GM23338 (cell line): ENCODE measurements around the gene DNAJC16. TPM values are rescaled to one million over a fixed set of nuclear protein-coding genes. Genes with fewer than 3 reads are reported as not detected.

Experiments
- ATAC-seq: fragments of 200-7000 bp; cut with Tn5 transposase; 3 replicates; pipeline ENCODE4 v1.9.1; 2020
- DNase-seq: peaks from one replicate; pipeline ENCODE4 v3.0.0-alpha.2; 2015; ENCODE audit warnings: low spot score
- H2AFZ ChIP-seq: fragments of 200-600 bp; sonication (generic); 2 replicates; pipeline ENCODE4 v1.8.0; 2016; ENCODE audit warnings: antibody characterized with exemption, mild to moderate bottlenecking, moderate library complexity
- H3F3A ChIP-seq: fragments of 200-600 bp; sonication (generic); replicated peaks from 2 replicates; pipeline ENCODE4 v1.8.0; 2017; ENCODE audit warnings: antibody characterized with exemption, mixed run types, low read depth
- H3K27ac ChIP-seq: fragments of 200-600 bp; sonication (generic); 2 replicates; pipeline ENCODE4 v1.6.1; 2016; ENCODE audit warnings: low read depth
- H3K27me3 ChIP-seq: fragments of 200-600 bp; sonication (generic); 2 replicates; pipeline ENCODE4 v1.8.0; 2016; ENCODE audit warnings: mild to moderate bottlenecking, mixed run types, moderate library complexity; ENCODE audit not compliant: insufficient read depth
- H3K36me3 ChIP-seq: fragments of 200-600 bp; sonication (generic); 2 replicates; pipeline ENCODE4 v1.8.0; 2016; ENCODE audit warnings: mild to moderate bottlenecking; ENCODE audit not compliant: insufficient read depth
- H3K4me1 ChIP-seq: fragments of 200-600 bp; sonication (generic); 2 replicates; pipeline ENCODE4 v1.8.0; 2016; ENCODE audit warnings: mild to moderate bottlenecking, moderate library complexity; ENCODE audit not compliant: insufficient read depth
- H3K4me2 ChIP-seq: fragments of 200-600 bp; sonication (generic); 2 replicates; pipeline ENCODE4 v1.7.1; 2017; ENCODE audit warnings: mixed run types
- H3K4me3 ChIP-seq: fragments of 200-600 bp; sonication (generic); 2 replicates; pipeline ENCODE4 v1.6.1; 2016; ENCODE audit warnings: mixed run types
- H3K79me2 ChIP-seq: fragments of 200-600 bp; sonication (generic); replicated peaks from 2 replicates; pipeline ENCODE4 v1.8.0; 2017; ENCODE audit warnings: mild to moderate bottlenecking; ENCODE audit not compliant: insufficient read depth
- H3K9me2 ChIP-seq: fragments of 200-600 bp; sonication (generic); 2 replicates; pipeline ENCODE4 v1.8.0; 2017; ENCODE audit not compliant: insufficient read depth
- H4K20me1 ChIP-seq: fragments of 200-600 bp; sonication (generic); replicated peaks from 2 replicates; pipeline ENCODE4 v1.8.0; 2017; ENCODE audit warnings: mild to moderate bottlenecking; ENCODE audit not compliant: insufficient read depth
- H3K27ac Mint-ChIP-seq: 2 replicates; pipeline ENCODE4 v1.8.0; 2020; ENCODE audit warnings: inconsistent platforms, mild to moderate bottlenecking, moderate library complexity, mixed read lengths
- H3K27me3 Mint-ChIP-seq: 3 replicates; pipeline ENCODE4 v1.8.0; 2022; ENCODE audit warnings: low read depth, mild to moderate bottlenecking, moderate library complexity, mixed read lengths, inconsistent platforms; ENCODE audit not compliant: insufficient read depth, poor library complexity
- H3K36me3 Mint-ChIP-seq: 3 replicates; pipeline ENCODE4 v1.8.0; 2021; ENCODE audit warnings: low read depth, mild to moderate bottlenecking, inconsistent platforms, moderate library complexity, mixed read lengths
- H3K4me1 Mint-ChIP-seq: 3 replicates; pipeline ENCODE4 v1.8.0; 2020; ENCODE audit warnings: mild to moderate bottlenecking, inconsistent platforms, mixed read lengths
- H3K4me3 Mint-ChIP-seq: 3 replicates; pipeline ENCODE4 v1.8.0; 2021; ENCODE audit warnings: moderate library complexity, mild to moderate bottlenecking, inconsistent platforms, mixed read lengths
- H3K9me3 Mint-ChIP-seq: 3 replicates; pipeline ENCODE4 v1.8.0; 2020; ENCODE audit warnings: moderate library complexity, mild to moderate bottlenecking, inconsistent platforms, mixed read lengths
- CREB1 ChIP-seq: fragments of 250-450 bp; sonication (Bioruptor Pico); IDR thresholded peaks from 2 replicates; pipeline ENCODE4 v1.5.0; 2020; ENCODE audit warnings: low read depth, mild to moderate bottlenecking, moderate library complexity
- EZH2 ChIP-seq: fragments of 200-600 bp; sonication (generic); IDR thresholded peaks from one replicate; pipeline ENCODE4 v1.8.0; 2017; ENCODE audit warnings: antibody characterized with exemption, mild to moderate bottlenecking, low read depth; ENCODE audit not compliant: unreplicated experiment
- EZH2phosphoT487 ChIP-seq: fragments of 200-600 bp; sonication (generic); IDR thresholded peaks from one replicate; pipeline ENCODE4 v1.8.1; 2018; ENCODE audit warnings: antibody characterized with exemption; ENCODE audit not compliant: unreplicated experiment
- POLR2AphosphoS5 ChIP-seq: IDR thresholded peaks from 2 replicates; pipeline ENCODE4 v1.6.1; 2016; ENCODE audit warnings: antibody characterized with exemption, low read depth
- ZNF114 ChIP-seq: fragments of 250-450 bp; sonication (Bioruptor Pico); IDR thresholded peaks from 2 replicates; pipeline ENCODE4 v1.5.0; 2020; ENCODE audit warnings: mild to moderate bottlenecking, moderate library complexity
- polyA plus RNA-seq: library from polyadenylated mRNA; unstranded; fragments of >200 nt; fragmentation: Nextera tagmentation; extraction: Ambion mirVana; gene quantifications from 2 replicates; pipeline ENCODE4 v1.2.1, GENCODE V29; 2016
- total RNA-seq: library from RNA; depleted of rRNA; stranded (reverse); fragments of >200 nt; shearing (Covaris generic); gene quantifications from 2 replicates; pipeline ENCODE4 v1.2.3, GENCODE V29; 2014
- TF ChIP-seq, protein P1 (sequence below): fragments of 250-450 bp; sonication (Bioruptor Pico); IDR thresholded peaks from 2 replicates; pipeline ENCODE4 v1.5.0; 2020; ENCODE audit warnings: mild to moderate bottlenecking, moderate library complexity
- TF ChIP-seq, protein P2 (sequence below): IDR thresholded peaks from one replicate; pipeline ENCODE4 v1.6.1; 2018; ENCODE audit warnings: antibody characterized with exemption; ENCODE audit not compliant: unreplicated experiment
- TF ChIP-seq, protein P3 (sequence below): IDR thresholded peaks from 2 replicates; pipeline ENCODE4 v1.6.1; 2016; ENCODE audit warnings: antibody characterized with exemption

The DNAJC16 gene
- total and polyA plus RNA-seq, 2 experiments from 2014 or later: 6.3 to 18.0 TPM

DNA sequence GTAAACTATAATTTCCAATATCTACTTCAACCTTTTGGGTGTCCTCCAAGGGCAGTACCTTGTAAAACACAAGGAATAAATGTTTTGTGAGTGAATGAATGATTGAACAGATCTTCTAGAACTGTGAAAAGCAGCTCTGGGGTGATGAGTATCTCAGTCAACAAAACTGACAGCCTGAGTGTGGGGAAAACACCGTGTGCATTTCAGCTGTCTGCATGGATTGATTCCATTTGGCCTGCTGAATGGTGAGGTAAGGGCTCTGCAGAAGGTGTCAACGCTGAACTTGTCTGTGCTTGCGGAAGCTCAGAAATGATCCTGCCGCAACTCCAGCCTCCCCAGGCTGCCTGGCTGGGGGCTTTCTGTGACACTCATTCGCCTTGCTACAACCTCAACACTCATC is 65.6 kb downstream of the DNAJC16 start:
- H3K4me2 ChIP-seq: no peak overlapping the region
- no peak overlapping the region for H3K27ac ChIP-seq
- no peak for TF ChIP-seq POLR2AphosphoS5
- TF ChIP-seq EZH2phosphoT487: no peak
- TF ChIP-seq EZH2: no peak
- H3K36me3 Mint-ChIP-seq: peaks cover 9% of the 10 kb centered on the region; the same call in 2 of the 3 replicates
- H3K9me3 Mint-ChIP-seq: no peaks in the 10 kb centered on the region
- H3K4me1 ChIP-seq: no peaks in the 10 kb centered on the region
- H3K4me3 ChIP-seq: no peak overlapping the region
- no peaks in the 10 kb centered on the region for H3K36me3 ChIP-seq
- no peaks in the 10 kb centered on the region for H3K27me3 ChIP-seq
- no peak overlapping the region for H3K4me3 Mint-ChIP-seq
- H3K9me2 ChIP-seq: no peaks in the 10 kb centered on the region
- H3K79me2 ChIP-seq: no peaks in the 10 kb centered on the region
- no peaks in the 10 kb centered on the region for H3F3A ChIP-seq
- H3K27ac Mint-ChIP-seq: no peak overlapping the region
- ATAC-seq: no peak
- DNase-seq: no peak
- no peaks in the 10 kb centered on the region for H4K20me1 ChIP-seq
- H3K4me1 Mint-ChIP-seq: peaks cover 14% of the 10 kb centered on the region; the same call in 2 of the 3 replicates
- no peak overlapping the region for H2AFZ ChIP-seq
- H3K27me3 Mint-ChIP-seq: peaks cover 4% of the 10 kb centered on the region

DNA sequence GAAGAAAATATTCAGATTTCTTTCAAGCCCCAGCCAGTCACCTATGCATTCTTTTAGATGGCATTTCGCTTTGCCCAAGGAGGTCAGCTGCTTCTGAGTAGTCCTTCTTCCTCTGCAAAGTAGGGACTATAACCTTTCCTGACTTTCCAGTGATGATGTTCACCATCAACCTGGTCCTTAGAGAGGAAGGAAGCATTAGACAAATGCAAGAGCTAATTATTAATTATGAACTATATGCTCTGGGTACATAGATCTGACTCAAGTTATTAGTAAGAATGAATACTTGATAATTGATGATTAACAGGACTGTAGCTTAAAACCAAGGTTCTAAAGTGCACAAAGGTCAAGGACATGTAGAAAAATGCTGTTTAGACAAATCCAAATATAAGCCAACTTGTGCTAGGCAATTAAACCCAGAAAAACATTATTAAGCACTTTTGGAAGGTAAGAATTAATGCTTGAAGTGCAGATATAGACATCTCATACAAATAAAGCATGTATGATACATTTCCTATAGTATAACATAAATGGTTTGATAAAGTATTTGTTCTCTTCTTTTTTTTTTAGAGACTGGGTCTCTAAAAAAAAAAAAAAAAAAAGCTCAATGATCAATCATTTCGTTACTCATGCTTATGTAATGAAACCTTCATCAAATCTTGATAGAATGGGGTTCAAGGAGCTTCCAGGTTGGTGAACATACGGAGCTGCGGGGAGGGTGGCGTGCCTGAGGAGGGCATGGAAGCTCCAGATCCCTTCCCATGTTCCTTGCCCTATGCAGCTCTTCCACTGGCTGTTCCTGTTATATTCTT is 69.4 kb downstream of the DNAJC16 start:
- DNase-seq: no peak
- H3K27ac Mint-ChIP-seq: no peak overlapping the region
- Histone ChIP-seq H3F3A (no peaks in the 10 kb centered on the region), H3K27ac (no peak overlapping the region), H3K36me3 (no peaks in the 10 kb centered on the region), H3K79me2 (no peaks in the 10 kb centered on the region), H3K4me2 (no peak overlapping the region), H3K27me3 (no peaks in the 10 kb centered on the region), H3K4me1 (no peaks in the 10 kb centered on the region), H2AFZ (0 out of 2 replicates have a peak overlapping the region, but pooled peaks have one; percentile 66), H3K9me2 (no peaks in the 10 kb centered on the region), H3K4me3 (no peak overlapping the region), H4K20me1 (no peaks in the 10 kb centered on the region)
- ATAC-seq: no peak
- H3K4me1 Mint-ChIP-seq: peaks cover 14% of the 10 kb centered on the region; the same call in 2 of the 3 replicates
- H3K36me3 Mint-ChIP-seq: no peaks in the 10 kb centered on the region
- no peaks in the 10 kb centered on the region for H3K9me3 Mint-ChIP-seq
- H3K27me3 Mint-ChIP-seq: peaks cover 4% of the 10 kb centered on the region
- H3K4me3 Mint-ChIP-seq: no peak overlapping the region; the same call in 2 of the 3 replicates
- TF ChIP-seq, protein P1, sequence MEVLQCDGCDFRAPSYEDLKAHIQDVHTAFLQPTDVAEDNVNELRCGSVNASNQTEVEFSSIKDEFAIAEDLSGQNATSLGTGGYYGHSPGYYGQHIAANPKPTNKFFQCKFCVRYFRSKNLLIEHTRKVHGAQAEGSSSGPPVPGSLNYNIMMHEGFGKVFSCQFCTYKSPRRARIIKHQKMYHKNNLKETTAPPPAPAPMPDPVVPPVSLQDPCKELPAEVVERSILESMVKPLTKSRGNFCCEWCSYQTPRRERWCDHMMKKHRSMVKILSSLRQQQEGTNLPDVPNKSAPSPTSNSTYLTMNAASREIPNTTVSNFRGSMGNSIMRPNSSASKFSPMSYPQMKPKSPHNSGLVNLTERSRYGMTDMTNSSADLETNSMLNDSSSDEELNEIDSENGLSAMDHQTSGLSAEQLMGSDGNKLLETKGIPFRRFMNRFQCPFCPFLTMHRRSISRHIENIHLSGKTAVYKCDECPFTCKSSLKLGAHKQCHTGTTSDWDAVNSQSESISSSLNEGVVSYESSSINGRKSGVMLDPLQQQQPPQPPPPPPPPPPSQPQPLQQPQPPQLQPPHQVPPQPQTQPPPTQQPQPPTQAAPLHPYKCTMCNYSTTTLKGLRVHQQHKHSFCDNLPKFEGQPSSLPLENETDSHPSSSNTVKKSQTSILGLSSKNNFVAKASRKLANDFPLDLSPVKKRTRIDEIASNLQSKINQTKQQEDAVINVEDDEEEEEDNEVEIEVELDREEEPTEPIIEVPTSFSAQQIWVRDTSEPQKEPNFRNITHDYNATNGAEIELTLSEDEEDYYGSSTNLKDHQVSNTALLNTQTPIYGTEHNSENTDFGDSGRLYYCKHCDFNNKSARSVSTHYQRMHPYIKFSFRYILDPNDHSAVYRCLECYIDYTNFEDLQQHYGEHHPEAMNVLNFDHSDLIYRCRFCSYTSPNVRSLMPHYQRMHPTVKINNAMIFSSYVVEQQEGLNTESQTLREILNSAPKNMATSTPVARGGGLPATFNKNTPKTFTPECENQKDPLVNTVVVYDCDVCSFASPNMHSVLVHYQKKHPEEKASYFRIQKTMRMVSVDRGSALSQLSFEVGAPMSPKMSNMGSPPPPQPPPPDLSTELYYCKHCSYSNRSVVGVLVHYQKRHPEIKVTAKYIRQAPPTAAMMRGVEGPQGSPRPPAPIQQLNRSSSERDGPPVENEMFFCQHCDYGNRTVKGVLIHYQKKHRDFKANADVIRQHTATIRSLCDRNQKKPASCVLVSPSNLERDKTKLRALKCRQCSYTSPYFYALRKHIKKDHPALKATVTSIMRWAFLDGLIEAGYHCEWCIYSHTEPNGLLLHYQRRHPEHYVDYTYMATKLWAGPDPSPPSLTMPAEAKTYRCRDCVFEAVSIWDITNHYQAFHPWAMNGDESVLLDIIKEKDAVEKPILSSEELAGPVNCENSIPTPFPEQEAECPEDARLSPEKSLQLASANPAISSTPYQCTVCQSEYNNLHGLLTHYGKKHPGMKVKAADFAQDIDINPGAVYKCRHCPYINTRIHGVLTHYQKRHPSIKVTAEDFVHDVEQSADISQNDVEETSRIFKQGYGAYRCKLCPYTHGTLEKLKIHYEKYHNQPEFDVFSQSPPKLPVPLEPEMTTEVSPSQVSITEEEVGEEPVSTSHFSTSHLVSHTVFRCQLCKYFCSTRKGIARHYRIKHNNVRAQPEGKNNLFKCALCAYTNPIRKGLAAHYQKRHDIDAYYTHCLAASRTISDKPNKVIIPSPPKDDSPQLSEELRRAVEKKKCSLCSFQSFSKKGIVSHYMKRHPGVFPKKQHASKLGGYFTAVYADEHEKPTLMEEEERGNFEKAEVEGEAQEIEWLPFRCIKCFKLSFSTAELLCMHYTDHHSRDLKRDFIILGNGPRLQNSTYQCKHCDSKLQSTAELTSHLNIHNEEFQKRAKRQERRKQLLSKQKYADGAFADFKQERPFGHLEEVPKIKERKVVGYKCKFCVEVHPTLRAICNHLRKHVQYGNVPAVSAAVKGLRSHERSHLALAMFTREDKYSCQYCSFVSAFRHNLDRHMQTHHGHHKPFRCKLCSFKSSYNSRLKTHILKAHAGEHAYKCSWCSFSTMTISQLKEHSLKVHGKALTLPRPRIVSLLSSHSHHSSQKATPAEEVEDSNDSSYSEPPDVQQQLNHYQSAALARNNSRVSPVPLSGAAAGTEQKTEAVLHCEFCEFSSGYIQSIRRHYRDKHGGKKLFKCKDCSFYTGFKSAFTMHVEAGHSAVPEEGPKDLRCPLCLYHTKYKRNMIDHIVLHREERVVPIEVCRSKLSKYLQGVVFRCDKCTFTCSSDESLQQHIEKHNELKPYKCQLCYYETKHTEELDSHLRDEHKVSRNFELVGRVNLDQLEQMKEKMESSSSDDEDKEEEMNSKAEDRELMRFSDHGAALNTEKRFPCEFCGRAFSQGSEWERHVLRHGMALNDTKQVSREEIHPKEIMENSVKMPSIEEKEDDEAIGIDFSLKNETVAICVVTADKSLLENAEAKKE (CRISPR knock-in tag): no peak
- TF ChIP-seq EZH2: no peak
- no peak for TF ChIP-seq CREB1 (CRISPR knock-in tag)
- TF ChIP-seq ZNF114 (CRISPR knock-in tag): no peak
- TF ChIP-seq, protein P2, sequence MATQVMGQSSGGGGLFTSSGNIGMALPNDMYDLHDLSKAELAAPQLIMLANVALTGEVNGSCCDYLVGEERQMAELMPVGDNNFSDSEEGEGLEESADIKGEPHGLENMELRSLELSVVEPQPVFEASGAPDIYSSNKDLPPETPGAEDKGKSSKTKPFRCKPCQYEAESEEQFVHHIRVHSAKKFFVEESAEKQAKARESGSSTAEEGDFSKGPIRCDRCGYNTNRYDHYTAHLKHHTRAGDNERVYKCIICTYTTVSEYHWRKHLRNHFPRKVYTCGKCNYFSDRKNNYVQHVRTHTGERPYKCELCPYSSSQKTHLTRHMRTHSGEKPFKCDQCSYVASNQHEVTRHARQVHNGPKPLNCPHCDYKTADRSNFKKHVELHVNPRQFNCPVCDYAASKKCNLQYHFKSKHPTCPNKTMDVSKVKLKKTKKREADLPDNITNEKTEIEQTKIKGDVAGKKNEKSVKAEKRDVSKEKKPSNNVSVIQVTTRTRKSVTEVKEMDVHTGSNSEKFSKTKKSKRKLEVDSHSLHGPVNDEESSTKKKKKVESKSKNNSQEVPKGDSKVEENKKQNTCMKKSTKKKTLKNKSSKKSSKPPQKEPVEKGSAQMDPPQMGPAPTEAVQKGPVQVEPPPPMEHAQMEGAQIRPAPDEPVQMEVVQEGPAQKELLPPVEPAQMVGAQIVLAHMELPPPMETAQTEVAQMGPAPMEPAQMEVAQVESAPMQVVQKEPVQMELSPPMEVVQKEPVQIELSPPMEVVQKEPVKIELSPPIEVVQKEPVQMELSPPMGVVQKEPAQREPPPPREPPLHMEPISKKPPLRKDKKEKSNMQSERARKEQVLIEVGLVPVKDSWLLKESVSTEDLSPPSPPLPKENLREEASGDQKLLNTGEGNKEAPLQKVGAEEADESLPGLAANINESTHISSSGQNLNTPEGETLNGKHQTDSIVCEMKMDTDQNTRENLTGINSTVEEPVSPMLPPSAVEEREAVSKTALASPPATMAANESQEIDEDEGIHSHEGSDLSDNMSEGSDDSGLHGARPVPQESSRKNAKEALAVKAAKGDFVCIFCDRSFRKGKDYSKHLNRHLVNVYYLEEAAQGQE: no peak
- TF ChIP-seq, protein P3, sequence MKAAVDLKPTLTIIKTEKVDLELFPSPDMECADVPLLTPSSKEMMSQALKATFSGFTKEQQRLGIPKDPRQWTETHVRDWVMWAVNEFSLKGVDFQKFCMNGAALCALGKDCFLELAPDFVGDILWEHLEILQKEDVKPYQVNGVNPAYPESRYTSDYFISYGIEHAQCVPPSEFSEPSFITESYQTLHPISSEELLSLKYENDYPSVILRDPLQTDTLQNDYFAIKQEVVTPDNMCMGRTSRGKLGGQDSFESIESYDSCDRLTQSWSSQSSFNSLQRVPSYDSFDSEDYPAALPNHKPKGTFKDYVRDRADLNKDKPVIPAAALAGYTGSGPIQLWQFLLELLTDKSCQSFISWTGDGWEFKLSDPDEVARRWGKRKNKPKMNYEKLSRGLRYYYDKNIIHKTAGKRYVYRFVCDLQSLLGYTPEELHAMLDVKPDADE: no peak
- TF ChIP-seq EZH2phosphoT487: no peak
